HL-60/S4 treated with retinoic acid at 250 ng/mL for 4 days and 3 days (cell line): Measurements from ENCODE around the gene TAC4.

Source experiments
- in situ Hi-C: fragments of 300-500 bp; cut with MboI; formaldehyde crosslinking; loops from 2 replicates; pipeline ENCODE4 v1.7.0; 2022; ENCODE audit warnings: low sequenced_read_pairs

The TAC4 gene

DNA sequence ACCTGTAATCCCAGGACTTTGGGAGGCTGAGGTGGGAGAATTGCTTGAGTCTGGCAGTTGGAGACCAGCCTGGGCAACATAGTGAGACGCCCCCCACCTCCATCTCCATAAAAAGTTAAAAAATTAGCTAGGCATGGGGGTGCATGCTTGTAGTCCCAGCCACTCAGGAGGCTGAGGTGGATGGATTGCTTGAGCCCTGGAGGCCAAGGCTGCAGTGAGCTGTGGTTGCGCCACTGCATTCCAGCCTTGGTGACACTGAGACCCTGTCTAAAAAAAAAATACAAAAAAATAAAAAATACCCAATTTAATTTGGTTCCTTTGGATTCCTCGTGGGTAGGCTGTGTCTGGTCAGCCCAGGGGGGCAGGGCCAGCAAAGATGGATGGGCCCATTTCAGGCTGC lies 26.1 kb upstream of the TAC4 start:
- in situ Hi-C loops = no loop called here

DNA sequence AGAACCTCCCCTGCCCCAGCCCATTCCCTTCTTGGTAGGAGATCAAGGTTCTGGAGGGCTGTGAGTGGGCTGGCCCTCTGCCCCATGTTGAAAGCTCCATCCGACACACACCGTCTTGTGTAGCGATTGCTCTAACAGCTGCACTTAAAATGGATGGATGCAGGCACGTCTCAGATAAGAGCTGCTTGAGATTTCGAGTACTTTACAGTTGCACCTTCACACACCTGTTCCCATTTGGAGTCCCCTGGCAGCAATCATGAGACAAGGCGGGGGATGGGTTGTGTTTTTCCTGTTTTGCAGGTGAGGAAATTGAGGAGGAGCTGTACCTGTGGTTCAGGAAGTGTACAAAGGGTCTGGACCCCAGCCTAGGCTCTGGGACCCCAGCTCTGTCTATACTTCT lies 25.6 kb upstream of the TAC4 start:
- in situ Hi-C loops = no loop called here

DNA sequence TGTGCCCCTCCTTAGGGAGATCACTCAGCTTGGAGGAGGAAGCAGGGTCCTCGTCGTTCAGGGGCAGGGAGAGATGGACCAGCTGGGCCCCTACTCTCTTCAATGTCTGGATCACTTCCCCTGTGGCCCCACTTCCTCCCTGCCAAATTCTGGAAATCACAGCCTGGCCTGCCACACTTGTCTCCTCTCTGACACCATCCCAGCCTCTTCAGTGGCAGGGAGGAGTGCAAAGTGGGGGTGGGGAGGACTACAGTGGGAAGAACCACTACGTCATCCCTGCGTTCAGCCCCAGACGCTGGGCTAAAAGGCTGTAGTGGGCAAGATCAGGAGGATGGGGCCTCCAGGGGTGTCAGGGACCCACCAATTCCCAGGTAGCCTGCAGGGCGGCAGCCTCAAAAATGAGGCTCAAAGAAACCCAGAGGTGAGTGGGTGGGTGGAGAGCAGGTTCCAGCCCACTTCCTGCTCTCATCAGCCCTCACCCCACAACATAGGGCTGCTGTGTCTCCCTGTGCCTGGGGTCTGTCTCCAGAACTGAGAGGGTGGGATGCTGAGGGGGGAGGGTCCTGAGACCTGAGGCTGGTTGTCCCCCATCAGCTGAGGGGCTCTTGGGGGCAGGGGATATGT lies 25.0 kb upstream of the TAC4 start:
- in situ Hi-C loops = no loop called here

DNA sequence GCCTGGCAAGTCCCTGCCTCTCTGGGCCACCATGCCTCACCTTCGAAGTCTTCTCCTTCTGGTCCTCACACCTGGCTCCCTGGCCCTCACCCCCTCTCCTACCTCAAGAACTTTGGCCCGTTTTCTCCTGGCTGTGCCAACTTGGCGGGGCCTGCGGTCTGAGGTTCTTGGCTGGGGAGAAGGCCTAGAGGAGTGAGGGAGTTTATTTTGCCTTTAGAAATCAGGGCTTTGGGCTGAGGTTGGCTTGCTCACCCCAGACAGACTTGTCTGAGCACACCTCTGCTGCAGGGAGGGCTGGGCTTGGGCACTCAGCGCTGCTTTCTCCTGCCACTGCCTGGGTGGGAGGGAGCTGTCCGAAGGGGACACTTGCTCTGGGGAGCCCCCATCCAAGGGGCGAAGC lies 23.3 kb upstream of the TAC4 start:
- in situ Hi-C loops = no loop called here

DNA sequence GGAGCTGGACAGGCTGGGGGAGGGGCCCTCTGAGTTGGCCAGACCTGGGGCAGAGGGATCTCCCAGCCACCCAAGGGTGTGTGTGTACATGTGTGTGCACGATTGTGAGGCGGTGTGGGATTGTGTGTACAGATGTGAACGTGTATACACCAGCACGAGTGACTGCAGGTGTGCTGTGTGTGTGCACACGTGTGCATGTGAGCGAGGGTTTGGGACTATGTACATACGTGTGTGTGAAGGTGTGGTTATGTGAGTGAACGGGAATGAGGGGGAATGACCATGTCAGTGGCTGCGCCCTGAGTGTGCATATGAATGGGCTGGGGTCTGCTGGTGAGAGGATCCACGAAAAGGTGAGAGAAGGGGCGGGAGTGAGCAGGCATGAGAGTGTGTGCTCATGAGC lies 22.4 kb upstream of the TAC4 start:
- in situ Hi-C loops = no loop called here

DNA sequence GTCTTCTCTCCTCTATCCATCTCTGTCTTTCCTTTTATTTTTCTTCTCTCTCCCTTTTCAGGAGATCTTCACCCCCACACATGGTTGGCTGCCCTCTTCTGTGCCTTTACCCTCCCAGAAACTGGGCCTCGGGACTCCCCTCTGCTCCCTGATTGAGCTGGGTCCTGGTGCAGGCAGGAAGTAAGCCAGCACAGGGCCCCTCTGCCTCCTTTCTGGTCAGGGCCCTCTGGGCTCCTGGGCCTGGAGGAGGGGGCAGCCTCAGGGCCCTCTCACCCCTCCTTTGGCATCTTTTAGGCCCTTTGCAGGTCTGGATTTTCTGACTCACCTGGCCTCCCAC lies 21.1 kb upstream of the TAC4 start:
- in situ Hi-C loops = no loop called here

DNA sequence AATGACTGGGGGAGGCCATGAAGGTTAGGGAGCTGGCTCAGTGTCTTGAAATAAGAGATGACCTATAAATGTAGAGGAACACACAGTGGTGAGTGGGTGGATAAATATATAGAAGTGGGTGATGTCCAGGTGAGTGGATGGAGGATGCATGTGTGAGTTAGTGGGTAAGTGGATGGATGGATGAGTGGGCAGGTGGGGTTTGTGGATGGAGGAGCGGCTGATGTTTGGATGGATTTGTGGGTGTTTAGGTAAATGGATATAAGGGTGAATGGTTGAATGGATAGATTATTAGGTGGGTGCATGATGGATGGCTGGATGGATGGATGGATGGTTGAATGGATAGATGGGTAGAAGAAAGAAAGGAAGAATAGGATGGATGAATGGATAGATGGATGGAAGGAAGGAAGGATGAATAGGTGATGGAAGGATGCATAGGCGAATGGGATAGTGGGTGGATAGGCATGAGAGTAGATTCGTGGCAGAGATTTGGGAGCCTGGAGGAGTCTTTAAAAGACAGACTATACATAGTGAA lies 19.1 kb upstream of the TAC4 start:
- in situ Hi-C loops = no loop called here

DNA sequence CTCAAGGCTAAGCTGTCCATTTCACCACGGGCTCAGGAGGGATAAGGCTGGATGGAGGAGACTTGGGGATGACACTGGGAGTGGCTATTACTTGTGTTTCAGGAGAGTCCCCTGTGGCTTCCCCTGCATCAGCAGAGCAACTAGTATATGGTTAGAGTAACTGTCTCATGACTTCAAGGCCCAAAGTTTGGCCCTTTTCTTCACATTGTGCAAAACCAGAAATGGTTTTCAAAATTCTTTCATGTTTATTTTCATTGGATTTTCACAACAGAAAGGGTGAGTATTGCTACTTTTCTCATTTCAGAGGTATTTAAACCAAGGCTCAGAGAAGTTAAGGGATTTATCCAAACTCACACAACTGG lies 18.1 kb upstream of the TAC4 start:
- in situ Hi-C loops = no loop called here

DNA sequence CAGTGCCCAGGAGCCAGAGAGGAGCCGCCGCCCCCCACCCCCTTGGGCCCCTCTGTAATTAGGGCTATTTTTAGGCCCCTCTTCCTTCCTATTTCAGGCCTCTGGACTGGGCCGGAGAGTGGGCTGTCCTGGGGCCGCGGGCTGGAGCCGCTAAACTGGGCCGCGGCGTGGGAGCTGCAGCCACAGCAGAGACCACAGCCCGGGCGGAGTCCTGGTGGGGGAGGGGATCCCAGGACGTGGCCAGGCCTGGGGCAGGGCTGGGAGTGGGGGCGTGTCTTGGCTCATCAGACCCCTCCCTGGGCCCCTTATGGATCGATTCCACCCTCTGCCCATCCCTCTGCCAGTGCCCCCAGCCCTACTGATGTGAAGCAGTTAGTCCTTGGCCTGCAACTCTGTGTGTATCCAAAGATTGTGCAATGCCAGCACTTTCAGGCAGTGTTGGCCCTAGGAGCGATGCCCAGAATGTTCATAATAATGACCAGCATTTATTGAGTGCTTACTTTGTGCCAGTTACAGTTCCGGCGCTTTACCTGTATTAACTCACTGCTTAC lies 15.0 kb upstream of the TAC4 start:
- in situ Hi-C loops = no loop called here

DNA sequence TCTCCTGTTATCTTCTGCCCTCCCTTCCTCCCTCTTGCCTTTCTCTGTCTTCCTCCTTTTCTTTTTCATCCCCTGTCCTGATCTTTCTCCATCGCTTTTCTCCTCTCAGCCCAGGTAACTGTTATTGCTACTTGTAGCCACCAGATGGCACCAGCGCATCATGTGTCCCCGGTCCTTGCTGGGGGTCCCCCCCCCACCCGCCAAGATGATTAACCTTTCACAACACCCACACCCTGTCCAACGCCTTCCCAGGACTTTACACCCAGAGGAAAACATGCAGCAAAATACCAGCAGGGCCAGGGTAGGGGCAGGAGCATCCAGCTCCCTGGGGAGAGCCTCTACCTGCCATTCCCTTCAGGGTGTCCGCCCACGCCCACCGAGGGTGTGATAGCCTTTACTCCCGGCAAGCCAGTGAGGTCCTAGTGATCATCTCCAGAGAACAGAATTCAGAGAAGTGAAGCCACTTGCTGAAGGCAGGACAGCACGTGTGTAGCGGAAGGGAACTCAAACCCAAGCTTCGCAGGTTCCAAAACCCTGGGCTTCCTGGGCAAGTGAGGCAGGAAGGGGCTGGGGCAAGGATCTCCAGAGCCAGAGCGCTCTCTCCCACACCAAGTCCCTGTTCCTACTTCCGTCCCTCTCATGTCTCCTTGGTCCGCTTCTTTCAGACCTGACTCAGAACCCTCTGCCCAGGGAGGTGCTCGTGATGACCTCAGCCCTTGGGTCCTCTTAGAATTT lies 13.4 kb upstream of the TAC4 start:
- in situ Hi-C loops = no loop called here

DNA sequence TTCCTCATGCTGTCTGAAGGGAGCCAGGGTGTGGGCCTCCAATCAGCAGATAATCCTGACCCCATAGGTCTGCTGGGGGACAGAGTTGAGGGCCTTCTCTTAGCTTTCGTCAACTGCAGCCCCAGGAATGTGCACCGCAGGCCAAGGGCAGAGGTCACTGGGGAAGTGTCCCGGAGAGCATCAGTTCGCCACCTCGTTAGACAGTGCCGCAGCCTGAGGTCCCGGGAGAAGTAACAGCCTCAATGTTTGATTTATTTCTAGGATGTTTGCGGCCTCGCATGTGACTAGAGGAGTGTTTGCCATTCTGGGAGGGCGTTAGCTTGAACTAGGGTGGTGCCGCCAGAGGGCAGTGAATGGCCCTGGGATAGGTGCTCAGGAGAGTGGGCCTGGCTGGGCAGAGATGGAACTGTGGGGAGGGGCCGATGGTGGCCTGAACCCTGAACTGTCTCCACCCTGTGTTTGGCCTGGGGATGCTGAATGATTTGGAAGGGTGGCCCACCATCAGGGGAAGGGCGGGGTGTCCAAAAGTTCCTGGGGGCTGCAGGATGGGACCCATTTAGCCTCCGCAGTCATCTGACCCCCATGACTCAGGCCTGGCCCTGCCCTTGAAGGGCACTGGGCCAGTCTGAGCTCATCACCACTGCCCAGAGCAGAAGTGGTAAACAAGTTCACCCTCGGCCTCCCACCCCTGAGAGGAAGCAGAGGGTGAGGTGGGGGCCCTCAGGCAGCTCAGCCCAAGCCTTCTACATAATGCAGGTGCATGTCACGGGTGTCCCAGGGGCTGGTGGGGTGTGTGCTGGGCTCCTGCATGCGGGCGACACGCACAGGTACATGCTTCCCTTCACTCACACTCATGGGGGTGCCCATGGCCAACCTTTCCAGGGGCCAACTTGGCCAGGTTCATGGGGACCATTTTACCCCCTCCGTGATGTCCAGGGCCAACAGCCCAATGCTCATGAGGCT lies 12.4 kb upstream of the TAC4 start:
- in situ Hi-C loops = no loop called here

DNA sequence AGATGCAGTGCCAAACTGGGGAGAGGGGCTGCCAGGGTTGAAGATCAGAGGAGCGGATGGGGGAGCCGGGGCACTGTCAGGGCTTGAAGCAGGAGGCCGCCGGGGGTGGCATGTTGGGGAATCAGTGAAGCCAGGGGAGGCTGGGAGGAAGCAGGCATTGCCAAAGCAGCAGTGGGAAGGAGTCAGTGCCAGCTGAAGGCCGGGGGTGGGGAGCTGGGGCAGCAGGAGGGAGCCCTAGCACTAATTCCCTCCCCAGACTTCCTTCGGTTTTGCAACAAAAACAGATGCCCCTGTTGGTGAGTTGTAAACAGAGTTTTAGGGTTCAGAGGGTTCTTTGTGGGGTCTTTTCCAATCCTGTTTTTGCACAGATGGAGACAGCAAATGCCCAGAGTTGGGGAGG lies 10.9 kb upstream of the TAC4 start:
- in situ Hi-C loops = no loop called here

DNA sequence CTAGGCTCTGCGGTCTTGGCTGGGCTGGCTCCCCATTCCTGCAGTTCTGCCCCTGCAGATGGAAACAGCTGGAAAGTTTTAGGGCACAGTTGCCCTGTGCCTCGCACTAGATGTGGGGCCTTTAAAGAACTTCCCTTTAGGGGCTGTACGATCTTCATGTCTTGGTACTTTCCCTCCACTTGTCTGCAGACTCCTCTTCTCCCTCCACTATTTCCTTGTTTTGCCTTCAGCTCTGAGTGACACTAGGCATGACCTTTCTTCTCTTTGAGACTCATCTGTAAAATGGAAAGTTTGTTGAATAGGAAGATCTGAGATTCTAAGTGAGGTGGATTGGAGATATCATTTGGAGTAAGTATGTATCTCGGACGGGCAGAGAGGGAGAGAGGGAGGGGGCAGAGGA lies 6.3 kb upstream of the TAC4 start:
- in situ Hi-C loops = no loop called here

DNA sequence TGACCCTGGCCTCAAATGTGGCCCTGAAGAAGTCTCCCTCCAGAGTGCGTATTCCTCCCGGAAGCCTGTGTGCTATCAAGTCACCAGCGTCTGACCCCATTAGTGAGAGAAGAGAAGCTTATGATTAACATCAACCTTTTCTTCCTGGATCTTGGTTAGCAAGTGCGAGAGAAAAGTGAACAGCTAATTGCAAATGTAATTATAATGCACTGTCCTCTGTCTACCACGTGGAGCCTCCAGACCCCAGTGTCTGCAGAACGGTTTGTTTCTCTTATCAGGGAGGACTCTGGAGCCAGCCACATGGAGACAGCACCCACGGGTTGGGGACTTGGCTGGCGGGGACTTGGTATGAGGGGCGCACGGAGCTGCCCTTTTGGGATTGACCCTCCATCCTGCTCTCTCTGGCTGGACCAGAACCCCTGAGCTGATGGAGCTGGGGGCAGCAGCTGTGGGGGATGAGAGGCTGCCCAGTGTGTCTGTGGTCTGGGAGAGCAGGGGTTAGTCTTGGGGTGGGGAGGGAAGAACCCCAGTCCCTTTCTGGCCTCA lies 5.7 kb upstream of the TAC4 start:
- in situ Hi-C loops = no loop called here

DNA sequence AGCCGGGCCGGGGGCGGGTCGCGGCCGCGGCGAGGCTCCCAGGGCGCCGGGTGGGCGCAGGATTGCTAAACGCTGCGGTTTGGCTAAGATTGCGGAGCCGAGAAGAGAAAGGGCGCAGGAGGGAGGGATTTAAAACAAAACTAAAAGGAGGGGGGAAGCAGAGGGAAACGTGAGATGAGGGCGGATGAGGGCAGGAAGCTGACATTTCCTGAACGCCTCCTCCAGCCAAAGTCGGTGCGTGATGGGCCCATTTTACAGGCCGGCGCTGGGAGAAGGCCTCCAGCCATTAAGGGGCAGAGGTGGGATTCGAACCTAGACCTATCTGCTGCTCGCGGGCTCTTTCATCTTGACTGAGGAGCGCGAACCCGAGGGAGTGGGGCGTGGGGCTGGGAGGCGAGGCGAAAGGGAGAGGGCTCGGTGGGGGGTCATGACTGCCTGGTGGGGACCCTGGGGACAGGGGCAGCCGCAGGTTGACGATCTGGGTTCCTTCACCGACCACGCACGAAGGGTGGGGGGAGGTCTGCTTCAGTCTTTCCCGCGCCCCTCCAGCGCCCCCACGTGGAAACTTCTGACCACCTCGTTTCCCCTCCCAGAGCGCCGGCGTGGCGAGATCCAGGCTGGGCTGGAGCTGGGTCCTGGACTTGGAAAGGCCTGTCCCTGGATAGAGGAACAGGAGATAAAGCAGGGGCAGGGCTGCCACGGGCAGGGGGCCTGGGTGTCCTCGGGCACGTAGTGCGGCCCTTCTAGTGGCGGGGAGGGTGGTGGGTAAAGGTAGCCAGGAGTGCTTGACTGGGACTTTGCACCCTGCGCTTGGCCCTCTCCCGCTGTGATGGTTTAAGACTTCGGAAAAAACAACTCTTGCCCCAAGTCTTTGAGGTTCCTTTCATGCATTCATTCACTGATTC lies 3.8 kb upstream of the TAC4 start:
- in situ Hi-C loops = no loop called here

DNA sequence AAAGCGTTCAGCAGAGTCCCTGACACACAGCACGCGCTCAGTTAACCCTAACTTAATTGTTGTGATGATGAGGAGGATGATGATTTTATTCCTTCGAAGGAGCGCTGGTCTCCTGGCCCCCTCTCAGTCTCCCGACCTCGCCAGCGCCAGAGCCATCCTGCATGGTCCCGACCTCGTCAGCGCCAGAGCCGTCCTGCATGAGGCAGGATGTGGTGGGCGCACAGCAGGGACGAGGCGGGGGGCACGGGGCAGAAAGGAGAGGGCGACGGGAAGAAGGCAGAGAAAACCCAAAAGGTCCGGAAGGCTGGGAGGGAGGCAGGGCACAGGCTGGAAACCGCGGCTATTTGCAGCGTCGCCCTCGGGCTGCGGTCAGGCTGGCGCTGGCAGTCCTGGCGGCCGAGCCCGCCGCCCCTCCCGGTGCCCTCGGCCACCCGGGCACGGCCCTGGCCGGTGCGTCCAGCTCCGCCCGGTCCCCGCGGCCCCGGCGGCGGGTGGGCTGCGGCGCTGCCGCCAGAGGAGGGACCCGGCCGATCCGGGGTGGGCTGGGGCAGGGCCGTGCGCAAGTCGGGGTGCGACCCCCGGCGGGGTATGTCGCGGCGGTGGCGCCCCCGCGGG lies 3.0 kb upstream of the TAC4 start:
- in situ Hi-C loops = no loop called here

DNA sequence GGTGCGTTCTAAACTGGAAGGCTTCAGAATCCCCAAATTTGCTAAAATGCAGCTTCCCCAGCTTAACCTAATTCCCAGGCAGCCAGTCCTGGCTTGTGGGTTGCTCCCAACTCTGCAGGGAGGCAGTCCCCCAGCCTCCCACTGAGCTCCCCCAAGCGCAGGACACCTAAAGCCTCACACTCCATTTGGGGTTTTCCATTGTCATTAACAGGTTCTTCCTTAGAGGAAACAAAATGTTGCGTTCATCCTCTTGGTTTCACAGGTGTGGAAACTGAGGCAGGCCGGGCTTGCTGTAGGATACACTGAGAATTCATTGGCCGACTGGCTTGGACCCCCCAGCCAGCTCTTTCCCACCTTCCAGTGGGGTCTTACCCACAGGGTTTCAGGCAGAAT lies 2.3 kb upstream of the TAC4 start:
- in situ Hi-C loops = no loop called here

DNA sequence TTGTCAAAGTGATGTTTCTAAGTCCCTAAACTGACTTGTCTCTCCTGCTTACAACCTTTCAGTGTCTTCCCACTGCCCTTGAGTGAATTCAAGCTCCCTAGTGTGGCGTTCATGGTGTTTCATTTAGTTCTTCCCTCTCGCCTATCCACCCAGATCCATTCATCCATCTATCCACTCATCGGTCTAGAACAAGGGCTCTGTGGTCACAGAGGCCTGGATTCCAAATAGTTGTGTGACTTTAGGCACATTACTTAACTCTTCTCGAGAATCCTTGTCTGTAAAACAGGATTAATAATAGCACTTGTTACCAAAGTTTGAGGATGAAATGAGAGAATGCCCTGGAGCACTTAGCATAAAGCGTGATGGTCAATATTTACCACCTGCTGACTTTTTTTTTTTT lies 870 bp upstream of the TAC4 start:
- in situ Hi-C loops = loop anchor here (25.0 kb wide), 1 partner anchor 286 kb away; no protein-coding TSS in a partner anchor

DNA sequence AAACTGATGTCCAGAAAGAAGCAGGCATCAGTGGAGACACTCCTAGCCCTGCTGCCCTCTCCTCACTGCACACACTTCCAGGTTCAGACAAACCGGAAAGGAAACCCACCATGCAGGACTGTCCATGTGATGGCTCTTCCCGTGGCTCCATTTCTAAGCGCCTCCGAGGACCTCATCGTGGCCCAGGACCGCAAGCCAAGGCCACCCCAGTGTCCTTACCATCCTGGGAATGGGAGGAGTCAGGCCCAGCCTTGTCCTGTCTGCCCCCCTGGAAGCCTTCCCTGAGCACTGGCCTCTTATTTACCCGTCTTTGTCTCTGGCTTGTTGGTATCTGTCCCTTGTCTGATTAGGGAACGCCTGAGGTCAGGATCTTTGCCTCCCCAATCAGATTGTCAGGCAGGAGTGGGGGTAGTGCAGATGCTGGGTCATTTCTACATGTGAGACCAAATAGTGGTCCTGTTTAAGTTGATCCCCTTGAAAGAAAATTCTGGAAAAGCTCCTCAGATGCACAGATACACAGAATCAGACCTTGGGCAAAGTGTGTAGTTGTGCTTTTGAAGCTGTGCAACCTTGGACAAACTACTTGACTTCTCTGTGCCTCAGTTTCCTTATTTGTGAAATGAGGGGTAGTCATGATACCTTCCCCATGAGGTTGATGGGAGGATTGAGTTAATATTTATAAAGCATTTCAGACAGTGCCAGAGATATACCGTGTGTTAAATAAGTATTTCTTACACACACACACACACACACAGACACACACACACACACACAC lies 744 bp downstream of the TAC4 start:
- in situ Hi-C loops = loop anchor here (25.0 kb wide), 1 partner anchor 285 kb away; no protein-coding TSS in a partner anchor
